C4-2B (cell line): ENCODE results near the gene RMND1.

ENCODE experiments used
- CTCF ChIP-seq: fragments of 450-650 bp; conservative IDR thresholded peaks from 2 replicates; pipeline ENCODE4 v1.5.1; 2017; ENCODE audit warnings: mild to moderate bottlenecking
- ZFX ChIP-seq: fragments of 450-650 bp; IDR thresholded peaks from 2 replicates; pipeline ENCODE4 v1.6.1; 2017

GRCh38 chr6:151358475-151358874, 93.5 kb downstream of the RMND1 start:
- TF ChIP-seq CTCF, result no peak
- no peak for TF ChIP-seq ZFX
